Right ventricle myocardium superior (tissue), 1 donor: ENCODE results near the gene POC1A. TPM values are rescaled to one million over a fixed set of nuclear protein-coding genes. Genes with fewer than 3 reads are reported as not detected.
A peak's percentile ranks its signal among the peaks of the same experiment; 100 is the strongest.
"Not testable (repeated sequence)": the region's sequence is repeated elsewhere in the genome, so short reads cannot be mapped to it uniquely, and the experiment has no call there.

Experiments used
- ATAC-seq: fragments of 200-7000 bp; cut with Tn5 transposase; one replicate; pipeline ENCODE4 v1.9.1; 2020; ENCODE audit warnings: mild to moderate bottlenecking; ENCODE audit not compliant: poor library complexity
- DNase-seq: peaks from one replicate; pipeline ENCODE4 v3.0.0-alpha.2; 2020
- intact Hi-C: fragments of 100-400 bp; cut with DNase I; formaldehyde crosslinking; loops from one replicate; pipeline ENCODE4 v1.11.2; 2022
- total RNA-seq: library from RNA; stranded (reverse); fragmentation: NEBNext Ultra II Directional; extraction: Animal tissue kit (Norgen Biotek cat#: 25700); gene quantifications from one replicate; pipeline ENCODE4 v1.2.1, GENCODE V29; 2021
- donor health status: DM: no; HTN: yes; CAD: no; lungs with severe emphysema.

Gene POC1A
- total RNA-seq, 1 donor from 2014 or later: 1.5 TPM

DNA sequence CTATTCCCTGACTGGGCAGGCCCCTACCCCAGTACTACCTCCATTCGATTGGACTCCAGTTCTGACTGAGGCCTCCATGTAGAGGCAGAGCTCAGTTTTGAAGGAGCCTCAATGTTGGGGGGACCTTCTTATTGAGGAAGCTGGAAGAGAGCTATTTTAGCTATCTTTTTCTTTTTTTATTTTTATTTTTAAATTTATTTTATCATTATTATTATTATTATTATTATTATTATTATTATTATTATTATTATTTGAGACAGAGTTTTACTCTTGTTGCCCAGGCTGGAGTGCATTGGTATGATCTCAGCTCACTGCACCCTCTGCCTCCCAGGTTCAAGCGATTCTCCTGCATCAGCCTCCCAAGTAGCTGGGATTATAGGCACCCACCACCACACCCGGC is 16.0 kb upstream of the POC1A start:
- ATAC-seq, DNase-seq, intact Hi-C loops: not testable (repeated sequence)

DNA sequence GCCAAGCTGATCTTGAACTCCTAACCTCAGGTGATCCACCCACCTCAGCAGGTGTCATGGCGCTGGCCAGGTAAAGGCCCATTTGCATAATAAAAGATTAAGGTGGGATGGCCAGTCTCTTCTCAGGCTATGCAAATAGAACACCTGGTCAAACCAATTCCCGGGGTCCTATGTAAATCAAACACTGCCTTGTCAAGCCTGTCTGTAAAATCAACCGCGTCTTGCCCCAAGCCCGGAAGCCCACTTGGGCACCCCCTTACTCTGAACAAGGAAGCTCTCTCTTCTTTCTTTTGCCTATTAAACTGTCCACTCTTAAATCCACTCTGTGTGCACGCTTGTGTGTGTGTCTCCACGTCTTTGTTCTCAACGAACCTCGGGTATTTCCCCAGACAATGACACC is 13.0 kb upstream of the POC1A start:
- no peak for ATAC-seq
- no peak for DNase-seq
- intact Hi-C loops: no loop called here

DNA sequence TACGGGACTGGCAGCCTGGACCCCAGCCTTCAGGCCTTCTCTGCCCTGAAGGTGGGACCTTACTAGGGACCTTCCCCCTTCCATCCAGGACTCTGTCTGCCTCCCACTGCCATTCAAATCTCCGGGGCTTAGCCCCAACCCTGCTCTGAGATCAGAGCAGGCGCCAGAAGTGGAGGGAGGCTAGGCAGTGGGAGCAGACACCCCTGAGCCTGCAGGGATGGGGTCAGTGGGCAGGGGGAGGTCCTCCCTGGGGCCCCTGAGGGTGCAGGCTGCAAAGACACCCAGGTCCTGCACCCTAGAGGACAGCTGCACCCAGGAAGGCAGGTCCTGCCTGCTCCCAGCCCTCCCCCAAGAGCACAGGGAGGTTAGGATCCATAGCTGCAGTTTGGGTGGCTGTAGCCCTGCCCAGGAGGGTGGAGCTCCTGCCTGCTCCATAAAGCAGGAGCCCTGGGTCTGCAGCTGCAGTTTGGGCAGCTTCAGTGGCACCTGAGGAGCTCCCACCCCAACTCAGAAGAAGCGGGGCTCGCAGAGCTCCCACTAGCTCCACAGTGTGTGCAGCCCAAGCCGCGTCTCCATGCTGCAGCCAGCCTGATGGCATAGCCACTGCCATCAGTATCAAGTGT is 8.1 kb upstream of the POC1A start:
- no peak for ATAC-seq
- DNase-seq: no peak
- intact Hi-C loops: no loop called here

- ATAC-seq (no peak), DNase-seq (no peak)
- intact Hi-C loops: loop anchor here (5.0 to 10.0 kb wide), 2 partner anchors 33 to 55 kb away; no protein-coding TSS in a partner anchor
Observed at GRCh38 chr3:52159503-52159902, 5.3 kb upstream of the POC1A start.

DNA sequence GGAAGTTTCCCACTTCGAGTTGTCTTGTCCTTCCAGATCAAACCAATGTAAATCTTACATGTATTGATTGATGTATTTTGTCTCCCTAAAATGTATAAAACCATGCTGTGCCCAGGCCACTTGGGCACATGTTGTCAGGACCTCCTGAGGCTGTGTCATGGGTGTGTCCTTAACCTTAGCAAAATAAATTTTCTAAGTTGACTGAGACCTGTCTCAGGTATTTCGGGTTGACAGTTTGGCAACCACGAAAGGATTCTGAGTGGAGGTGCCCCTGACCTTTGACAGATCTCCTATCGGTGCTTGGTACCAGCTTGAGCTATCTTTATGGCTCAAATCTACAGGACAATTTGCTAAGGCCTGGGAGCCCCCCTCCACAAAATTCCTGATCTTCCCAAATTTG is 1.7 kb upstream of the POC1A start:
- no peak for DNase-seq
- intact Hi-C loops: loop anchor here (5.0 to 10.0 kb wide), 2 partner anchors 36 to 59 kb away; no protein-coding TSS in a partner anchor
- ATAC-seq: no peak

- ATAC-seq (peak; percentile 1), DNase-seq (no peak)
- intact Hi-C loops: loop anchor here (10.0 kb wide), 1 partner anchor 61 kb away; no protein-coding TSS in a partner anchor
Observed at GRCh38 chr3:52153389-52154096, 680 bp downstream of the POC1A start.

- DNase-seq, ATAC-seq: not testable (repeated sequence)
- intact Hi-C loops: loop anchor here (10.0 kb wide), 1 partner anchor 63 kb away; no protein-coding TSS in a partner anchor
Observed at GRCh38 chr3:52151991-52152390, 2.2 kb downstream of the POC1A start.

DNA sequence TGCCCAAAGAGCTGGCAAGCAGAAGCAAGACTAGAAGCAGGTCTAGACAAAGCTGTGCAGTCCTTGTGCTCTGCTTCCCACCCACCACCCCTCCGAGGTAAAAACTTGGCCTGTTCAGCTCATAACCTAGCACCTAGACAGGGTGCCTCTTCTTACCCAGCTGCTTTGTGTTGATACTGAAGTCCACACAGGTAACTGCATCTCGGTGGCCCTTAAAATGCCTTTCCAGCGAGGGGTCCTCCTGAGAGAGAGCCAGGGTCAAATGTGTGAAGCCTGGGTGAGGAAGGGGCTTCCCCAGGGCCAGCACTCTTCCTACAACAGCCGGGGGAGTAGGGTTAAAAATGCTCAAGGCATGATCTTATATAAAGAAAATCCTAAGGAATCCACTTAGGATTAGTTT is 3.4 kb downstream of the POC1A start:
- intact Hi-C loops: loop anchor here (10.0 kb wide), 1 partner anchor 64 kb away; no protein-coding TSS in a partner anchor
- ATAC-seq: no peak

DNA sequence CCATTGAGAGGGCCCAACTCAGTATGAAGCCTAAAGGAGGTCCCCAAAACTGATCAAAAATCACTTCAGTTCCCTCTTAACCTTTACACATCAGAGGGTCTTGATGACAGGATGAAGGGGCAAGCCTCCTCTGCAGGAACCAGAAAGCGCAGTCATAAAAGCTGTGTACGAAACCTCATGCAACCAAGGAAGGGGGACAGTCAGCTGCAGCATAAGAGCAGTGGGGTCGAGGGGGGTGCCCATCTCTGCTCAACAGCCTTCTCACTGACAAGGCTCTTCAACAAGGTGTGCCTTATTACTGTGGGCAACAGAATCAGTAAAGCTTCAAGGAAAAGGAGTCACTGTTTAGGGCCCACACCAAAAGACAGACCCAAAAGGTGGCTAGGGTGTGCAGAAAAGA is 3.9 kb downstream of the POC1A start:
- ATAC-seq (no peak), DNase-seq (no peak)
- intact Hi-C loops: loop anchor here (10.0 kb wide), 1 partner anchor 64 kb away; no protein-coding TSS in a partner anchor

More for the DNA sequence above, 3.4 kb downstream of the POC1A start:
- no peak for DNase-seq

- DNase-seq (no peak), ATAC-seq (no peak)
- intact Hi-C loops: loop anchor here (10.0 kb wide), 1 partner anchor 65 kb away; no protein-coding TSS in a partner anchor
Observed at GRCh38 chr3:52149726-52150125, 4.5 kb downstream of the POC1A start.

DNA sequence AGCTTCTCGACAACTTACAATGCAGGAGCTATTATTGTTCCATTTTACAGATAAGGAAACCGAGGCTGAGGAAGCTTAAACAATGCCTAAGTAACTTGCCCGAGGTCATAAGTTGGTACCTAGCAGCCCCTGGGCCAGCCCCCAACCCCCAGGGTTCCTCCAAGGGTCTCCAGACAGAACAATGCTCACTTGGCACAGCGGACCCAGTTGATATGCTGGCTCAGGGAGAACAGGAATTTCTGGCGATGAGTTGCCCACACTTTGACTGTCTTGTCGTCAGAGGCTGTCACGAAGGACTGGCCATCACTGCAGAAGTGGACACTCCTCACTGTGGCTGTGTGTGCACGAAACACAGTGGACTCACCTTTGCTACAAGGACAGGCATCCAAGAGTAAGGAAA is 5.2 kb downstream of the POC1A start:
- ATAC-seq: no peak
- DNase-seq: no peak
- intact Hi-C loops: no loop called here

DNA sequence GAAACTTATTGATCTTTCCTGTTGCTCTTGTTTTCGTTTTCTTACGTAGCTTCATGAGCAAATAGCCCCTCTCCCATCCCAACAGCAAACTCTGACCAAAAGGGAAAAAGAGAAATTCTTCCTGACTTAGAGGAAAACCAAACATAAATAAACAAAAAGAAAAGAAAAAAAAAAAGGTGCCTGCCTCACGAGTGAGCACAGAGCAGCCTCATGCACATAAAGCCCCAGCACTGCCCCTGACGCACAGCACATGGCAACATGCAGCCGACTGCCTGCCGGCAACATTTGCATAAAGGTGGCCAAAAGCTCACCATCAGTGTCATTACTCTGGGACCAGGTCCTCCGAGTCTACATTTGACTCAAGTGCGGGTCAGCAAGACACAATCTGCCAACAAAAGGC is 6.4 kb downstream of the POC1A start:
- ATAC-seq (no peak), DNase-seq (no peak)
- intact Hi-C loops: no loop called here

GRCh38 chr3:52146811-52147210 is 7.4 kb downstream of the POC1A start:
- ATAC-seq (no peak), DNase-seq (no peak)
- intact Hi-C loops: no loop called here

- ATAC-seq (no peak), DNase-seq (no peak)
- intact Hi-C loops: no loop called here
Observed at GRCh38 chr3:52146189-52146588, 8.0 kb downstream of the POC1A start.

DNA sequence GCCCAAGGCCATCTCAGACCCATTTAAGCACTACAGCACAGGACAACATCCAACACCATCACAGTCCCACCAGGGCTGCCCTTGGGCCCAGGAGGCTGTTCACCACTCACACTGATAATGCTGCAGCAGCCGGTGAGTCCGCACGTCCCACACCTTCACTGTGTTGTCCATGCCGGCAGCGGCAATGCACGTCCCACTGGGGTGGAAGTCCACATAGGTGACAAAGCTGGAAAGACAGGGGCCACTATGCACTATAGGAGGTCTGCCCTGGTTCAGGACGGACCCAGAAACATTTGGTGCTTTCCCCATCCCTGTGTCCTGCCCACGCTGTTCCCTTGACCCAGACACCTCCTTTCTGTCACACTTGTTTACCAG is 8.5 kb downstream of the POC1A start:
- DNase-seq: no peak
- intact Hi-C loops: no loop called here
- no peak for ATAC-seq

DNA sequence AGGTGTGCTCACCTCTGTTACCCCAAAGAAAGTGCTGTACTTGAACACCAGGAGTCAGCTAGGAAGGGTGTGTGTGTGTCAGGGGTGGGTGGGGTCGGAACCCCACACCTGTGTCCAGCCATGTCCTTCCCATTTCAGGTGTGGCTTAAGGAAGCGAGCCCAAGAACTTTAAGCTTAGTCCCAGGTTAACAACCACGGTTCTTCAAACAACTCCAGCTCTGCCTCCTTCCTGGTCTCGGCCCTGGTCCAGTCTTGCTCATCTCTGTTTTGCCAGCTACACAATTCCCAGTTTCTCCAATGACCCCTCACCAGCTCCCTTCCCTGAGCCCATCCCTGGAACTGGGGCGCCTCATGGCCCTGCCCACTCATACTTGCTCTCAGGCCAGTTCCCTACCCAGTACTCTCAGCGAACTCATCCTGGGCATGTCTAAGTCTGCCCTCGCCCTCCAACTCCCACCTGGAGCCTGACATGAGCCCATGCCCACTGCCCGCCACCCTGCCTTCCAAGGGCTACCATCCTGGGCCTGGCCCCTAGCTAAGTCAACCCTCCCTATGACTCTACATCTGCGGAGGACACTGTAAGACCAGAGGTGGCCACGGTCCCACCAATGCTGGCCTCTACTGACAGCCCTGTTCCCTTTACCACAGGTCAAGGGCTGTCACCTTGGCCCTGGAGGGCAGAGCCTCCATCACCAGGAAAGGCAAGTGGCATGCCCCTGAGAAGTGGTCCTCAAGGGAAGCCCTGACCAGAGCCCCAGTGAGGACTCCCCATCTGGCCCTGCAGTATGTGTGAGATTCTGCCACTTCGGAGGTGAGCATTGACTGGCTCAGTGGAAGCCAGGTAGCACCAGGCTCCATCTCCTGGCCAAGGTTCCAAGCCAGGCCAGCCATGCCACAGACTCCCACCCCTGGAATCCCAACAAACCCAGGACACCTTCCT is 9.2 kb downstream of the POC1A start:
- DNase-seq (no peak), ATAC-seq (no peak)
- intact Hi-C loops: loop anchor here (1.0 kb wide), 1 partner anchor 145 kb away; no protein-coding TSS in a partner anchor

GRCh38 chr3:52144034-52144795 is 10.0 kb downstream of the POC1A start:
- ATAC-seq (peak; percentile 86), DNase-seq (peak; percentile 89)
- intact Hi-C loops: loop anchor here (1.0 kb wide), 1 partner anchor 144 kb away; no protein-coding TSS in a partner anchor

DNA sequence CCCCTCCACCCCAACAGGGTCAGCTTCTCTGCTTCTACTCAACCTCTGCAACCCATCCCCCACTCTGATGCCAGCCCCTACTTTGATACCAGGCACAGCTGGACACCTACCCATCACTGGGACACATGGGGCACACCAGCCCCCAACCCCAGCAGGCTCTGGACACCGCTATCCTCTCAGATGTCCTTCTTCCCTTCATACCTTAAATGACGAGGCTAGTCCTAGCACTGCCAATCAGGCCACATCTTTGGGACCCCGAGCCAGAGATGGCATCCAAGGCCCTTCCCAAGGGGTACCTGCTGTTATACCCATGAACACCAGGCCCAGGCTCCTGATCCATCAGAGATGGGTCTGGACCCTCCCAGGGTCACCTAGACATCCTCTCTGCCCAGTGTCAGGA is 10.6 kb downstream of the POC1A start:
- ATAC-seq: no peak
- DNase-seq: no peak
- intact Hi-C loops: loop anchor here (1.0 kb wide), 1 partner anchor 143 kb away; no protein-coding TSS in a partner anchor
